Natural killer cell (primary cell): ENCODE results near the gene LCP2. TPM values are rescaled to one million over a fixed set of nuclear protein-coding genes. Genes with fewer than 3 reads are reported as not detected.

Source experiments
- ATAC-seq, 3 donors: fragments of 150-1000 bp in 2 of 3; fragments of 200-7000 bp in 1 of 3; cut with Tn5 transposase; 1 replicate in 1 of 3; 2 replicates in 2 of 3; pipeline ENCODE4 v1.10.0; 2021; ENCODE audit warnings: mild to moderate bottlenecking in 2 of 3, moderate library complexity in 2 of 3
- DNase-seq, 2 donors: peaks; one replicate each; pipeline versions ENCODE4 v3.0.0 to v3.0.0-alpha.2; 2013 to 2021; ENCODE audit warnings: mixed read lengths in 1 of 2
- H3K27ac ChIP-seq: one replicate; pipeline ENCODE4 v1.5.1; 2013; ENCODE audit warnings: mild to moderate bottlenecking, low read length
- H3K27me3 ChIP-seq: one replicate; pipeline ENCODE4 v1.6.1; 2013; ENCODE audit warnings: low read length; ENCODE audit not compliant: control insufficient read depth, insufficient read depth
- H3K36me3 ChIP-seq: one replicate; pipeline ENCODE4 v1.6.1; 2013; ENCODE audit warnings: low read length; ENCODE audit not compliant: control insufficient read depth, insufficient read depth
- H3K4me1 ChIP-seq: one replicate; pipeline ENCODE4 v1.6.1; 2013; ENCODE audit warnings: low read length; ENCODE audit not compliant: control insufficient read depth, insufficient read depth
- H3K4me3 ChIP-seq: one replicate; pipeline ENCODE4 v1.5.1; 2013; ENCODE audit warnings: low read length
- H3K9me3 ChIP-seq: one replicate; pipeline ENCODE4 v1.6.1; 2013; ENCODE audit warnings: low read length; ENCODE audit not compliant: control insufficient read depth, insufficient read depth
- H3K27ac Mint-ChIP-seq, 2 donors: one replicate each; pipeline ENCODE4 v1.8.0; 2022; ENCODE audit warnings: mild to moderate bottlenecking in 2 of 2, mixed read lengths in 2 of 2, moderate library complexity in 1 of 2
- H3K27me3 Mint-ChIP-seq, 2 donors: one replicate each; pipeline ENCODE4 v1.8.0; 2022; ENCODE audit warnings: low read depth in 2 of 2, mixed read lengths in 2 of 2
- H3K36me3 Mint-ChIP-seq: one replicate; pipeline ENCODE4 v1.8.0; 2022; ENCODE audit warnings: mixed read lengths
- H3K4me1 Mint-ChIP-seq, 2 donors: one replicate each; pipeline ENCODE4 v1.8.0; 2022; ENCODE audit warnings: mixed read lengths in 2 of 2
- H3K4me3 Mint-ChIP-seq: one replicate; pipeline ENCODE4 v1.8.0; 2022; ENCODE audit warnings: mild to moderate bottlenecking, moderate library complexity, mixed read lengths
- H3K9me3 Mint-ChIP-seq, 2 donors: one replicate each; pipeline ENCODE4 v1.8.0; 2022; ENCODE audit warnings: mixed read lengths in 2 of 2
- WGBS: methylation state at CpG from one replicate; pipeline ENCODE4 v1.1.7; 2013; ENCODE audit warnings: missing lambda C conversion rate; ENCODE audit not compliant: insufficient coverage; 5-methylcytosine and 5-hydroxymethylcytosine counted together
- intact Hi-C: fragments of 100-400 bp; cut with micrococcal nuclease; formaldehyde crosslinking; loops from one replicate; pipeline ENCODE4 v1.14.2; 2022
- total RNA-seq, 4 donors: library from RNA; stranded (reverse); fragments of 120-200 nt in 1 of 4; gene quantifications; one replicate each; pipeline versions ENCODE4 v1.2.3 to v1.2.4, GENCODE V29; 2013 to 2022
- TF ChIP-seq, protein P1 (sequence below): fragments of 200-600 bp; IDR thresholded peaks from one replicate; pipeline ENCODE4 v1.8.0; 2022; ENCODE audit warnings: antibody characterized with exemption

LCP2 gene
- total RNA-seq, 3 donors from 2014 or later (not counting 1 experiment from before 2014, with no cell fraction given) = 376 to 488 (median 450) TPM

GRCh38 chr5:170218726-170219125, 78.9 kb downstream of the LCP2 start:
- Mint-ChIP-seq H3K36me3 (no peaks in the 10 kb centered on the region), H3K4me3 (no peak overlapping the region), H3K27me3 (no peaks in the 10 kb centered on the region), H3K4me1 (no peaks in the 10 kb centered on the region), H3K9me3 (no peaks in the 10 kb centered on the region), H3K27ac (no peak overlapping the region)
- Histone ChIP-seq H3K4me3 (no peak overlapping the region), H3K4me1 (no peaks in the 10 kb centered on the region), H3K27ac (no peak overlapping the region), H3K9me3 (no peaks in the 10 kb centered on the region), H3K27me3 (no peaks in the 10 kb centered on the region), H3K36me3 (no peaks in the 10 kb centered on the region)
- no peak for ATAC-seq
- 93% methylated on average over 1 of the region's 1 CpG for WGBS
- intact Hi-C loops = no loop called here
- no peak for DNase-seq
- TF ChIP-seq, protein P1, sequence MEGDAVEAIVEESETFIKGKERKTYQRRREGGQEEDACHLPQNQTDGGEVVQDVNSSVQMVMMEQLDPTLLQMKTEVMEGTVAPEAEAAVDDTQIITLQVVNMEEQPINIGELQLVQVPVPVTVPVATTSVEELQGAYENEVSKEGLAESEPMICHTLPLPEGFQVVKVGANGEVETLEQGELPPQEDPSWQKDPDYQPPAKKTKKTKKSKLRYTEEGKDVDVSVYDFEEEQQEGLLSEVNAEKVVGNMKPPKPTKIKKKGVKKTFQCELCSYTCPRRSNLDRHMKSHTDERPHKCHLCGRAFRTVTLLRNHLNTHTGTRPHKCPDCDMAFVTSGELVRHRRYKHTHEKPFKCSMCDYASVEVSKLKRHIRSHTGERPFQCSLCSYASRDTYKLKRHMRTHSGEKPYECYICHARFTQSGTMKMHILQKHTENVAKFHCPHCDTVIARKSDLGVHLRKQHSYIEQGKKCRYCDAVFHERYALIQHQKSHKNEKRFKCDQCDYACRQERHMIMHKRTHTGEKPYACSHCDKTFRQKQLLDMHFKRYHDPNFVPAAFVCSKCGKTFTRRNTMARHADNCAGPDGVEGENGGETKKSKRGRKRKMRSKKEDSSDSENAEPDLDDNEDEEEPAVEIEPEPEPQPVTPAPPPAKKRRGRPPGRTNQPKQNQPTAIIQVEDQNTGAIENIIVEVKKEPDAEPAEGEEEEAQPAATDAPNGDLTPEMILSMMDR = no peak

GRCh38 chr5:170217831-170218230, 79.7 kb downstream of the LCP2 start:
- intact Hi-C loops = no loop called here

GRCh38 chr5:170216257-170216864, 81.2 kb downstream of the LCP2 start:
- Histone ChIP-seq H3K4me1 (no peaks in the 10 kb centered on the region), H3K27me3 (no peaks in the 10 kb centered on the region), H3K36me3 (no peaks in the 10 kb centered on the region), H3K4me3 (no peak overlapping the region), H3K9me3 (no peaks in the 10 kb centered on the region), H3K27ac (no peak overlapping the region)
- intact Hi-C loops = no loop called here
- Mint-ChIP-seq H3K27ac (no peak overlapping the region), H3K4me3 (no peak overlapping the region), H3K27me3 (peaks cover 0 to 3% of the 10 kb centered on the region in 2 donors), H3K4me1 (no peaks in the 10 kb centered on the region), H3K36me3 (no peaks in the 10 kb centered on the region), H3K9me3 (no peaks in the 10 kb centered on the region)
- TF ChIP-seq, protein P1 = no peak
- ATAC-seq = no peak
- peak in 1 of 2 donors; percentile 42 for DNase-seq

More at GRCh38 chr5:170217831-170218230, 79.7 kb downstream of the LCP2 start:
- WGBS = 89% methylated on average over 5 of the region's 5 CpGs
- H3K9me3 ChIP-seq = no peaks in the 10 kb centered on the region
- H3K4me3 ChIP-seq = no peak overlapping the region
- no peaks in the 10 kb centered on the region for H3K27me3 ChIP-seq
- no peaks in the 10 kb centered on the region for H3K36me3 Mint-ChIP-seq
- no peak overlapping the region for H3K27ac Mint-ChIP-seq
- no peak for DNase-seq
- no peaks in the 10 kb centered on the region for H3K36me3 ChIP-seq
- H3K9me3 Mint-ChIP-seq = no peaks in the 10 kb centered on the region
- H3K4me1 ChIP-seq = no peaks in the 10 kb centered on the region
- H3K27ac ChIP-seq = no peak overlapping the region
- TF ChIP-seq, protein P1 = no peak
- ATAC-seq = no peak
- no peaks in the 10 kb centered on the region for H3K27me3 Mint-ChIP-seq
- no peak overlapping the region for H3K4me3 Mint-ChIP-seq
- no peaks in the 10 kb centered on the region for H3K4me1 Mint-ChIP-seq
